Limb (tissue), 2 donors: Measurements from ENCODE around the gene CDKN2B-AS1.
"Not testable (repeated sequence)": the region's sequence is repeated elsewhere in the genome, so short reads cannot be mapped to it uniquely, and the experiment has no call there.

Source experiments
- DNase-seq, 2 donors: peaks; one replicate each; pipeline ENCODE4 v3.0.0-alpha.2; 2016; ENCODE audit errors: extremely low spot score in 2 of 2

Gene CDKN2B-AS1

GRCh38 chr9:22043928-22044327, 49.3 kb downstream of the CDKN2B-AS1 start:
- no peak for DNase-seq

- no peak for DNase-seq
Measured at GRCh38 chr9:22044583-22044982, 50.0 kb downstream of the CDKN2B-AS1 start.

DNA sequence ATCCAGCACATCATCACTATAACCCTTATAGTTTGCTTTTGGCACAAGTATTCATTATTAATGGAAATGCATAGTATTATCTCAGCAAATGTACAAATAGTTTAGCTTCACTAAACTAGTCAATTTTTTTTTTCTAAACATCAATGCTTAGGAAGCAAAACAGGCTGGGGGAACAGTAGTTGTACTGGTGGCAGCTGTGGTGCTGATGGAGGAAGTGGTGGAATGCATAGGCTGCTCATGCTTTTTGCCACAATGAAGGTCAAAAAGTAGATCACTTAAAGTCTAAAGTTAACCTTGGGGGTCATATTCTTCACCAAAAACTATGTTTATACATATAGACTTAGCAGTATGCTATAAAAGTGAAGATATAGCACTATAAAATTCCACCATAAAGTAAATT, 50.8 kb downstream of the CDKN2B-AS1 start:
- DNase-seq = no peak

DNA sequence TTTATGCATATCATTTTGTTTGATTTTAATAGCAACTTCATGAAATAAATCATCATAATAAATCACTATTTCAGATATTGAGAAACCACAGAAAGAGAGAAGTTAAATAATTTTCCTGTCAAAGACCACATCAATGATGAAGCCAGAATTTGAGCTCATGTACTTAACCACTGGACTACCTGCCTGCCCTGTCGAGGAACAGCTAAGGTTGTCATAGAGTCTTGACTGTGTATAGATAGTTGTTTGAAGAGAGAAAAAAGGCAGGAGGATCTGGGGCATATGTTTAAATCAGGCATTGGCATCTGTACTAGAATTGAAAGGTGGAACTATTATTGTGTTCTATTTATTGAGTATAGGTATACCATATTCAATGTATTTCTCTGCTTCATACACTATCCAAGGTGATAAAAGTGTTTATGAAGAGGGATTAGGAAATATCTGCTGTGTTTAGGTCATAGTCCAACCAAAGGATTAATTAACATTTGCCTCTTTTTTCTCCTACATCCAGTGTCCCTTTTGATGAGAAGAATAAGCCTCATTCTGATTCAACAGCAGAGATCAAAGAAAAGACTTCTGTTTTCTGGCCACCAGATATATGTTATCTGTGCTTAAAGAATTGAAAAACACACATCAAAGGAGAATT, 51.8 kb downstream of the CDKN2B-AS1 start:
- DNase-seq = no peak

- DNase-seq = no peak
Measured at GRCh38 chr9:22047596-22047995, 53.0 kb downstream of the CDKN2B-AS1 start.

GRCh38 chr9:22049411-22049810, 54.8 kb downstream of the CDKN2B-AS1 start:
- no peak for DNase-seq

- DNase-seq = no peak
Measured at GRCh38 chr9:22050924-22051323, 56.3 kb downstream of the CDKN2B-AS1 start.

- no peak for DNase-seq
Measured at GRCh38 chr9:22052376-22052945, 57.9 kb downstream of the CDKN2B-AS1 start.

- no peak for DNase-seq
Measured at GRCh38 chr9:22053178-22053577, 58.6 kb downstream of the CDKN2B-AS1 start.

GRCh38 chr9:22054076-22054475, 59.5 kb downstream of the CDKN2B-AS1 start:
- DNase-seq = no peak

DNA sequence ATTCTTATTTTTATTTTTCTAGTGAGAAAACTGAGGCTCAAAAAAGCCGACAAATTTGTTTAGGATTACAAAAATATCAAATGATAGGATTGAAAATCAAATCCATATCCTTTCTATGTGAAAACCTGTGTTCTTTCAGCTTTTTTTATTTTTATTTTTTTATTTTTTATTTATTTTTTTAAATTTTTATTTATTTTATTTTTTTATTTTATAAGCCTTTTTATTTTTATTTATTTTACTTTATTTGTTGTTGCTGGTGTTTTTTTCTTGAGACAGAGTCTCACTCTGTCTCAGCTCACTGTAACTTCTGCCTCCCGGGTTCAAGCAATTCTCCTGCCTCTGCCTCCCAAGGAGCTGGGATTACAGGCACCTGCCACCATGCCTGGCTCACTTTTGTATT, 59.9 kb downstream of the CDKN2B-AS1 start:
- DNase-seq = no peak

DNA sequence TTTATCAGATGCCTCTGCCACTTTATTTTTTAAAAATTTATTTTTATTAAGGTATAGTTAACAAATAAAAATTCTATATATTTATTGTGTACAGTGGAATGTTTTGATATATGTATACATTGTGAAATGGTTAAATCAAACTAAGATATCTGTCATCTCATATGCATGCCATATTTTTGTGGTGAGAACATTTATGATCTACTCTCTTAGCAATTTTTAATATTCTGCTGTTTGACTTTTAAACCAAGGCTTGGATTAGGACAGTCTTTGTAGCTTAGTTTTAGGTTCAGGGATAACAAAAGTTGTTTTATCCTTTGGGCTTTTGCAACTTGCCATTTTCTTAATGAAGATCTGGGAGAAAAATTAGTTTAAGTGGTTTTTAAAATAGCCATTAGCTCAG, 60.5 kb downstream of the CDKN2B-AS1 start:
- DNase-seq = no peak

- no peak for DNase-seq
Measured at GRCh38 chr9:22056402-22056801, 61.8 kb downstream of the CDKN2B-AS1 start.

DNA sequence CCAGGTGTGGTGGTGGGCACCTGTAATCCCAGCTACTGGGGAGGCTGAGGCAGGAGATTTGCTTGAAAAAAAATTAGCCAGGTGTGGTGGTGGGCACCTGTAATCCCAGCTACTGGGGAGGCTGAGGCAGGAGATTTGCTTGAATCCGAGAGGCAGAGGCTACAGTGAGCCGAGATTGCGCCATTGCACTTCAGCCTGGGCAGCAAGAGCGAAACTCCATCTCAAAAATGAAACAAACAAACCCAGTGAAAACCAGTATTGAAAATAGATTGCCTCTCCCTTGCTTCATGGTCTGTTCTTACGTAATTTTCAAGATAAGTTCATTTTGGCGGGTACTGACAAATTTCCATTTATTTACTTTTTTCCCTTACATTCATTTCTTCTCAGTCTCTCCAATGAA, 63.4 kb downstream of the CDKN2B-AS1 start:
- not testable (repeated sequence) for DNase-seq

DNA sequence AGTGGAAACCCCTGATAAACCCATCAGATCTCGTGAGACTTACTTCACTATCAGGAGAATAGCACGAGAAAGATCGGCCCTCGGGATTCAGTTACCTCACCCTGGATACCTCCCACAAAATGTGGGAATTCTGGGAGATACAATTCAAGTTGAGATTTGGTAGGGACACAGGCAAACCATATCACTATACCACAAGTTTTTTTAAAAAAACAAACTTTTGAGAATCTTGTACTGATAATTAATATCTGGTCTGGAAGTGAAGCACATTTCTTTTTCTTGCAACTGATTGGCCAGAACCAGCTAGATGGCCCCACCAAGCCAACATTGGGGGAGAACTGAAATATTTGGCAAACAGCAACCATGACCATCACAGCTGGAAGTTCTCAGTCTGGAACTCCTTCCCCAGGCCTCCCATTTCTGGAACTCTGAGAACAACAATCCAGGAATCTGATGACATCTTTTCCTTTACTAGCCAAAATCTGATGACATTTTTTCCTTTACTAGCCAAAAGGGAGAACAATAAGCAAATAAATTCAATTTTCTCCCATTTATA, 66.3 kb downstream of the CDKN2B-AS1 start:
- DNase-seq = no peak

- DNase-seq = no peak
Measured at GRCh38 chr9:22064957-22065356, 70.4 kb downstream of the CDKN2B-AS1 start.

GRCh38 chr9:22065431-22066200, 71.0 kb downstream of the CDKN2B-AS1 start:
- no peak for DNase-seq

GRCh38 chr9:22067196-22067595, 72.6 kb downstream of the CDKN2B-AS1 start:
- no peak for DNase-seq

- no peak for DNase-seq
Measured at GRCh38 chr9:22068369-22068768, 73.8 kb downstream of the CDKN2B-AS1 start.

- DNase-seq = no peak
Measured at GRCh38 chr9:22073349-22073748, 78.8 kb downstream of the CDKN2B-AS1 start.

DNA sequence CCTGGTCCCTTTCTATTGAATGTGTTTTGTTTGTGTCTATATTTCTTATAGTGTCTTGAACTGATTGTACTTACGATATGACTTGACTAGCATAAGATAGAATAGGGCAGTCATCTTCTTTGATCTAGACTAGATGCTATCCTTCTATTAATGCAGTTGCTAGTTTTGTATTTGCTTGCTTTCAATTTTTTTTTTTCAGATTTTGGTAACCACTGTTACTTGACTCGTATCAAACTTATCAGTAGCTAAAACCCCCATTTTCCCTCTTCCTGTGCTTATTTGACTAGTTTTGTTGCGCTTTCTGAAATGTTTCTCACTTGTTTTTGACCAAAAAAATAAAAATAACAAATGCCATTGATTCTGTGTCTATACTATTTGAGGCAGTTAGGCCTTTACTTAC, 83.5 kb downstream of the CDKN2B-AS1 start:
- DNase-seq = no peak

DNA sequence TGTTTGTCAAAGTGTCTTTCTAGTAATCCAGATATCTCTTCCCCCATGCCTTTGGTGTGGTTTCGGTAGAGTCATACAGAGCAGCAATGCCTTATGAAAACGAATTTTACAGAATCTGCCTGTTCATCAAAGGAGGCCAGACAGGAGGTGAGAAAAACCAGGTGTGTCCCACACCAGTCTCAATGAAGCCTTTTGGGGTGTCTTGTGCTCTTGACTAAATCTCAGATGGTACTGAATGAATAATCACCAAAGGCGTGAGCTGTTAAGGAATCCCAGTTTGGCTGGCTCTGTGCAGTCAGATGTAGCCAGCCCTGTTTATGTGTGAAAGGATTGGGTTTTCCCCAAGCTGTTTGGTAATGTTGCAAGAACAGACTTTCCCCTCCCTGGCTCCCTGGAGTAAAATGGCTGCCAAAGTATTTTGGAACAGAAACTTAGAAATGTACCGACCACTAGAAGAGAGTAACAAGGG, 85.3 kb downstream of the CDKN2B-AS1 start:
- peak in 1 of 2 donors; percentile 18 for DNase-seq
